Erythroblast (primary cell): ENCODE measurements around the gene CHODL.

Source experiments
- GATA1 ChIP-seq: IDR thresholded peaks from 2 replicates; pipeline ENCODE4 v1.6.1; 2011; ENCODE audit warnings: low read depth, mild to moderate bottlenecking, control low read depth, low read length, moderate library complexity
- POLR2A ChIP-seq: IDR thresholded peaks from 2 replicates; pipeline ENCODE4 v1.6.1; 2011; ENCODE audit warnings: mild to moderate bottlenecking, low read length

GRCh38 chr21:18252256-18252655 lies 7.6 kb downstream of the CHODL start:
- no peak for TF ChIP-seq POLR2A
- TF ChIP-seq GATA1, result no peak
